HG03095 (cell line): Measurements from ENCODE around the gene EFCAB6.

Source experiments
- ATAC-seq: cut with Tn5 transposase; IDR thresholded peaks from one replicate; pipeline ENCODE4 v1.9.1; 2021; ENCODE audit warnings: moderate library complexity; ENCODE audit not compliant: unreplicated experiment

EFCAB6 gene

DNA sequence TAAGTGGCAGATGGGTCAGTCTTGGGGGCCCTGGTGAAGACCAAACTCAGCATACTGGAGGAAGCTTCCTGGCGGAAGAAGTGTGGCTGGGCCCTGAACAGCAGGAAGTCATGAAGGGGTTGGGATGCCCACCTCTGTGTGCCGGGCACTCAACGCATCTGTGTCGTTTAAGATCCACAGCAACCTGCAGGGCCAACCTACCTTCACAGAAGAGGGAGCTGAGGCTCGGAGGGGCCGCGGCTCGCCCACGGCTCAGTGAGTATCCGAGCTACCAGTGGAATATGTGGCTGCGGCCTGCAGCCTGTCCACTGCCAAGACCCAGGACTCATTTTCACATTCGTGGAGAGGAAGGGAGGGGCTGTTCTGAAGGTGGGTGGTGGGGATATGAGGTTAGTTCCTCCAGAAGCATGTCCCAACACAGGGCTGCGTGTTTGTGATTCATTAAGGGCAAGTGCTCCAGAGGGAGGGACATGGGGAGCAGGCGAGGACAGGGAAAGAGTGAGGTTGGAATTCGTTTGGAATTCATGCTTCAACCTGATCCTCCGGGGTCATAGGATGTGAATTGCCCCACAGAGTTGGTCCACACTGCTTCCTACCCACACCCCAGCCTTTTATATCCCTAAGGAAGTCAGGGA lies 300.7 kb downstream of the EFCAB6 start:
- ATAC-seq: no peak

DNA sequence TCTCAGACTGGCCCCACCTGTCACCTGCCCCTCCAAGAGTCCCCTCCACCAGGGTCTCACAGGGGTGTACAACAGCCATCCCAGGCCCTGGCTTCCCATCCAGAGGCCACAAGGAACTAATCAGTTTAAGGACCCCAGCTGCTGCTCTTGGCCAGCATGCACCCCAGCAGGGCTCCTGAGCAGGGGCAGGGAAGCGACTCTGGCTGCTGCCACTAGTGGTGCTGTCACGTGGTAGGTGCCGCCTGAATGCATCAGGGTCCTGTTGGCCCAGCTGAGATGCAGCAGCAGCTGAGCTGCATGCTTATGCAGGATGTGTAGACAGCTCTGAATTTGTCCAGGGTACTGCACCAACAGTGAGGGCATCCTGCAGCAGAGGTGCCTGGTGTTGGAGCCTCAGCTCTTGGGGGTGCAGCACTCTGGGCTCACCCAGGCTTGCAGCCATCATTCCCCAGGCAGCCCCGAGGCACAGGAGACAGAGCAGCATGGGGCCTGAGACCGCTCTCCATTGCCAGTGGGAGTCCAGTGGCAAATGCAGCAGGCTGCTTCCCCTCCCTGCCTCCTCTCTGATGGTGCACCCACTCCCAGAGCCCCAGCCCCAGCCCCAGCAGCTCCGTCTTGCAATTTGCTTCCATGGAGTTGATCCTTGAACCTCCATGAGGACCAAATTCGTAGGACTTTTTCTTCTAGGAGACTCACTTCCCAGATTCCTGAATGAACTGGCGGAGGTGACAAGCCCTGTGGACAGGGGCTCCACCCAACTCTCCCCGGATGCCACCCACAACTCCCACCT lies 301.6 kb downstream of the EFCAB6 start:
- no peak for ATAC-seq

DNA sequence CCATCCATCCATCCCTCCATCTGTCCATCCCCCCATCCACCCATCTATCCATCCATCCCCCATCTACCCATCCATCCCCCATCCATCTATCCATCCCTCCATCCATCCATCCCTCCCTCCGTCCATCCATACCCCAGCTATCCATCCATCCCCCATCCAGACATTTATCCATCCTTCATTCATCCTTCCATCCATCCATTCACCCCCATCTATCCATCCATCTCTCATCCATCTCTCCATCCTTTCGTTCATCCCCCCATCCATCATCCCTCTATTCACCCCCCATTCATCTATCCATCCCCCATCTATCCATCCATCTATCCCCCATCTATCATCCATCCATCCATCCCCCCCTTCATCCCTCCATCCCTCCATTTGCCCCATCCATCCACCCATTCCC lies 302.8 kb downstream of the EFCAB6 start:
- ATAC-seq: no peak

DNA sequence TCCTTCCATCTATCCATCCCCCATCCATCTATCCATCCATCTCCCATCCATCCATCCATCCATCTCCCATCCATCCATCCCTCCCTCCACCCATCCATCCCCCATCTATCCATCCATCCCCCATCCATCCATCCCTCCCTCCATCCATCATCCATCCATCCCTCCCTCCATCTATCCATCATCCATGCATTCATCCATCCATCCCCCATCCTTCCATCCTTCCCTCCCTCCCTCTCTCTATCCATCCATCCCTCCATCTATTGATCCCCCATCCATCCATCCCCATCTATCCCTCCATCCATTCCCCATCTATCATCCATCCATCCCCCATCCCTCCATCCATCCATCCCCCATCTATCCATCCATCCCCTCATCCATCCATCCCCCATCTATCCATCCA lies 303.6 kb downstream of the EFCAB6 start:
- ATAC-seq: no peak

DNA sequence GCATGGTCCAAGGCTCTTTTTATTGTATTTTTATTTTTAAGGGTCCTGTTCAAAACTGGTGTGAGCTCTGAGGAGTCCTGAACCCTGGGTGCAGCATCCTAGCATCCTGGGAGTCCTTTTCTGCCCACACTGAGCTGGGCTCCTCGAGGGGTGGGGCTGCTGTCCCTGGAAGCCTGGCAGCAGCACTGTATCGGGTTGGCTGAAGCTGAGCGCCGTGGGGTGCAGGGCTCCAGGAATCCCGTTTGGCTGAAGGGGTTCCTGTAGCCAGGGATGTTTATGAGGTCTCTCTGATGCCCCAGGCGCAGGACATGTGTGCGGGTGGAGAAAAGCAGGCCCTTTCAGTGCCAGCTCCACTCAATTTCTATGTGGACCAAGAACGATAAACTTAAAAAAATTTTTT lies 304.9 kb downstream of the EFCAB6 start:
- ATAC-seq: no peak

DNA sequence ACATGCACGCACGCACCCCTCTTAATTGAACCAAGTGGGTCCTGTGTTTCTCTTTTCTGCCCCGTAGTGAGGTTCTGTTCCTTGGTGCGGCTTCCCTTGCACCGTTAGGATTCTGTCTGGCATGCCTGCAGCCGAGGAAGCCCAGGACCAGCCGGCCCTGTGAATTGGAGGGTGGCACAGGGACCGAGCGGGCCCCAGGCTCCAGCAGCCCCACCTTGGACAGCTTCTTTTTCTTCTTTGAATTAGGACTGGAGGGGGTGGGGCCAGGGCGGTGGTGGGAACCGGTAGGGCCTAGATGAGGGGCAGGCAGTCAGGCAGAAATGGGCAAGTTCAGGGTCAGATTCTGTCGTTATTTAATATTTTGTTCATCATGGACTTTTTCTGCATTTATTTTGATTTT lies 305.6 kb downstream of the EFCAB6 start:
- ATAC-seq: no peak

DNA sequence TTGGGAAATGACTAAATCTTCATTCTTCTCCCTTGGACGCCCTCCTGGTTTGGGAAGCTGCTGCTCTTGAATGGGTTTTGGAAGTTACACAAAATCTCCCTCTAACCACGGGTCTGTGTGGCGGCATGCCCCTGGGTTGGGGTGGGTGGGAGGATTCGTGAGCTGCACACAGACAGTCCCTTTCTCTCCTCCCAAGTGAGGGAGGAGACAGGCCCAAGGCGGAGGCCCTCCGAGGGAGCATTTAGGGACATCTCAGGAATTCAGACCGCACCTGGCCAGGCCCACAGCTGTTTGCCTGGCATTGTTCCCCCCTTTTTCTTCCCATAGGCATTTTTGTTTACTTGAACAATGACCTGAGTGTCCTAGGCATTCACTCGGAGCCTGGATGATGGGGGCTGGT lies 306.2 kb downstream of the EFCAB6 start:
- no peak for ATAC-seq

DNA sequence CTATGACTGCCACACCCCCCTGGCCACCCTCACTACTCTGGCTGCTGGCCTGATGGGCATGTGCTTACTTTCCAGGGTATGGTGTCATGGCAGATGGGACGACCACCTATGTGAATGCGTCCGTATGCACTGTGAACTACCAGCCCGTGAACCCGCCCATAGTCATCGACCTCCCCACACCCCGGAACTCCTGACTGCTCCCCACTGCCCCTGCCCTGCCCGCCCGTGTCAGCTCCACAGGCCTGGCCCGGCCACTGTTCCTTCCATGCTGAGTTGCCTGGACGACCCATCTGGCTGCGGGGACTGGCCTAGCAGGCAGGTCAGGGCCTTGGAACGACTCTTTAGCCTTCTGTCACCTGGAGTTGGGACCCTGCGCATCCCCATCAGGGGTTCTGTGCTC lies 306.7 kb downstream of the EFCAB6 start:
- no peak for ATAC-seq

DNA sequence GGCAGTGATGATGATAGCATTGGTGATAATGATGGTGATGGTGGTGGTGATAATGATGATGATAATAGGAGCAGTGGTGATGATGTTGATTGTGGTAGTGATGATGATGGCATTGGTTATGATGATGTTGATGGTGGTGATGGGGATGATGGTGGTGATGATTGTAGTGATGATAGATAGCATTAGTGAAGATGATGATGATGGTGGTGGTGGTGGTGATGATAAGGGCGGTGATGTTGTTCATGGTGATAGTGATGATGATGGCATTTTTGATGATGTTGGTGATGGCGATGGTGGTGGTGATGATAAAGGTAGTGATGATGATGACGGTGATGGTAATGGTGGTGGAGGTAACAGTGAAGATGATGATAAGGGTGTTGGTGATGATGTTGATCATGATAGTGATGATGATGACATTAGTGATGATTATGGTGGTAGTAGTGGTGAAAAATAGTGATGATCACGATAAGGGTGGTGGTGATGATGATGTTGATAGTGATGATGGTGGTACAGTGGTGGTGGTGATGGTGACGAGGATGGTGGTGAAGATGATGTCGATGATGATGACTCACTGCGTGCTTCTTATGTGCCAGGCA lies 307.3 kb downstream of the EFCAB6 start:
- ATAC-seq: no peak

DNA sequence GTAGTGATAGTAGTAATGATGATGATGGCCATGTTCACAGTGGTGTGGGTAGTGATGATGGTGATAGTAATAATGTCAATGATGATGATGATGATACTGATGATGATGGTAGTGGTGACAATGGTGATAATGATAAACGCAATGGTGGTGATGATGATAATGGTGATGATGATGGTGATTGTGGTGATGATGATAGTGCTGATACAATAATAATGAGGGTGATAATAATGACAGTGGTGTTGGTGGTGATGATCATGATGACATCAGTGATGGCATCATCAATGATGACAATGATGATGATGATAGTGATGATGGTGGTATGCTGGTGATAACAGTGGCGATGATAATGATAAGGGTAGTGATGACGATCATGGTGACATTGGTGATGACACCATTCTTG lies 308.0 kb downstream of the EFCAB6 start:
- no peak for ATAC-seq

DNA sequence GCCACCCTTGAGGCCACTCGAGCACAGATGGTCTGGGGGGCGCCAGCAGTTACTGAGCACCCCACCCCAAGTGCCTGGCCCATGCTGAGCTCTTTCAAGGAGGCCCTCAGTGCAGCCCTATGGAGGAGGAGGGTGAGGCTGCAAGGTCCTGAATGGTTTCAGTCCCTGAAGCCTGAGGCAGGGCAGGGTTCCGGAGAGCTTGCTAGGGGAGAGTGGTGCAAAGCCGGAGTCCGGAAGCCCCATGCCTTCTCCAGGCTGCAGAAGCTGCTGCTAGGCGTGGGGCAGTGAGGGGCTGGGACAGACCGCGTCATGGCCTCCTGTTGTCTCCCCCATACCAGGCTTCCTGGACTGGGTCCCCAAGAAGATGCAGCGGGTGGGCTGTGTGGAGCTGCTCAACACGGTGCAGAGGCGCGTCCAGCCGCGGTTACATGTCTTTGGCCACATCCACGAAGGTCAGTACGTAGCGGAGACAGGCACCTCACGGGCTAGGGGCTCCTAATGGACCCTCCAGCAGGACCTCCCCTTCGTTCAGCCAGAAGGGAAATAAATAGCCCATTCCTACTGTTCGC lies 309.7 kb downstream of the EFCAB6 start:
- ATAC-seq: no peak

DNA sequence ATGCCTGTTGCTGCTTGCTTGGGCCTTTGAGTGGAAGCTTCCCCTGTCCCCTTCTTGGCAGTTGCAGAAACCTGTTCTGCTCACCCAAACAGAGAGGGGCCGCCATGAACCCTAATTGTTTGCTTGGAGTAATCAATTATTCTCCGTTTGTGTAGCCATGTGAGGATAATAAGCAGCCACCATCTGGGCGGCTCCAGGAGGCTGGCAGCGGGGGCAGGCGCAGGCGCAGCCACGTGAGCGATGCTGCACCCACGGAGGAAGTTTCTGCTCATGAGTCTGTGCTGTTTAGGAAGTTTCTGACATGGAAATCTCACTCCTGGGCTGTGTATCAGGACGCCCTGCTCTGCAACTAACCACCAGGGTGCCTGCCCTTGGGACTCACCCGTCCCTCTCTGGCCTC lies 310.2 kb downstream of the EFCAB6 start:
- no peak for ATAC-seq

DNA sequence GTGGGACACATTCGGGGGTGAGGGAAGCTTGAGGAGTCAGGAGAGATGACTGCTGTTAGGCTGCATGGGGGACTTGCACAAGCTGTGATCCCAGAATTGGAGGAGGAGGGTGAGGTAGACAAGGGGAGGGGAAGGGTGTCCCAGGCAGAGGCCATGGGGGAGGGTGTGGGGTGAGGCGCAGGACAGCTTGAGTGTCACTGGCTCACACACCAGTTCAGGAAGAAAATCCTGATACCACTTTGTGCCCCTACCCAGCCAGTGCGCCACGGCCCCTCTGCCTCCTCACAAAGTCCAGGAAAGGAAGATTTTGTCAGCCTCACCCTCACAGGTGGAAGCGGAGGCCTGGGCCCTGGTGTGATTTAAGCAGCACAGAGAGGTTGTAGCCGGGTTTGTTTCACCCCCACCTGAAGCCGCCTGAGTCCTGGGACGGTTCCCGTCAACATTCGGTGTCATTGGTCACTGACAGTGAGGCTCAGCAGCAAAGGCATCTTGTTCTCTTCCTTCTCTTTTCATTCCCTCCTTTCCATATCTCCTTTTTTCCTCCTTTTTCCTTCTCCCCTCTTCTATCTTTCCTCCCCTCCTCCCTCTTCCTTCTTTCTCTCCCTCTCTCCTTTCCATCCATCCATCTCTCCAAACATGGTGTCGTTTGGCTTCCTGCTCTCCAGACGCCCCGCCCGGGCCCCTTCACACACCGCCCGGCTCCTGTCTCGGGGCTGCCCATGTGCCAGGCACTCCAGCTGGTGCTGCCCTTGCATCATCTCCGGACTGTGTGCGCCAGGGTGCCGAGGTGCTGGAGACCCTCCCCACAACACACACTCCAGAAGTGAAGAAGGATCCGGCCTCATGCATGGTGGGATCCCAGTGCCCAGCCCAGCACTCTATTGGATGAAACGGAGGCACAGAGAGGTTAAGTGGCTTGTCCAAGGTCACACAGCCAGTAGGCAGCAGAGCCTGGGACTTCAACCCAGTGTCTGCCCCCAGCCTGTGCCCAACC lies 311.0 kb downstream of the EFCAB6 start:
- no peak for ATAC-seq

DNA sequence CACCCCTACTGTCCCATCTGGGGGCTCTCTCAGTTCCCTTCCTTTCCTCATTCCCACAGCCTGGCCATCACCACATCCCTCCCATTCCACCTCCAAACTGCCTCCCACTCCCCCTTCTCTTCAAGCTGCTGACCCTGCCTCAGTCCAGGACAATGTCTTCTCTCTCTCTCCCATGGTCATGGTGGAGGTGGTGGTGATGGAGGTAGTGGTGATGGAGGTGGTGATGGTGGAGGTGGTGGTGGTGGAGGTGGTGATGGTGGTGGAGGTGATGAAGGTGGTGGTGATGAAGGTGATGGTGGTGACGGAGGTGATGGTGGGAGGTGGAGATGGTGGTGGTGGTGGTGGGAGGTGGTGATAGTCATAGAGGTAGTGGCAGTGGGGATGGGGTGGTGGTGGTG lies 313.2 kb downstream of the EFCAB6 start:
- ATAC-seq: no peak

DNA sequence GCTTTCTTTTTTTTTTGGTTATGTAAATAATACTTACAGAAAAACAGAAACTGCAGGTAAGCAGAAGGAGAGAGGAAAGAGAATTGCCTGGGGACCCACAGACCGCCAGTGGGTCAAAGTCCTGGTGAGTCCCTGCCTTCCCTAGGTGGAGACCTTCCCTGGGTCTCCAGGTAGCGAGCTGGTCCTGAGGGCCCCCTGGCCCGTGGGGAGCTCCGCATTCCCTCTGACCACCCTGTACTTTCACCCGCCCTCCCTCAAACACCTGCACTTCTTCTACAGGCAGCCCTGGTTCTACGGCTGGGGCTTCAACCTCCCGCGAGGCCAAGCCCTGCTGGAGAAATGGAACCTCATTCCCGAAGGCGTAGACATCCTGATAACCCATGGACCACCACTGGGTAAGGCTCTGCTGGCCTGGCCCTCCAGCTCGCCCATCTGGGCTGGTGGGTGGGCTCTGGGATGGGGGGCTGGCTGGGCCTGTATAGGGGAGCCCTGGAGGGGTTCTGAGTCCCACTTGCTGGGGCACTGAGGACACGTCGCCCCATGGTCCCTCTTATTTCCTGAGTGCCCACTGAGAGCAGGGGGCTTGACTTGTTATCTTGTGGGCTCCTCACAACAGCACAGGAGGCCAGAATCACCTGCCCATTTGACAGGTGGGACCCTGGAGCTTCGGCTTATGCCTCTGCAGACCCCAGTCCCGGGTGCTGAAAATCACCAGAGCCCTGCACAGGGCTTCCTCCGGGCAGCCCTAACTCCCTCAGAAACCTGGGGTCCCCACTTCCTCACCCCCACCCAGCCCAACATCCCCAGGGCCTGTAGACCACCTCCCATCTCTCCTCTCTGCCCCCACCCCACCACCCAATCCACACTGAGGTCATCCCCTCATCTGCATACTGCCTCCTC lies 313.9 kb downstream of the EFCAB6 start:
- no peak for ATAC-seq

DNA sequence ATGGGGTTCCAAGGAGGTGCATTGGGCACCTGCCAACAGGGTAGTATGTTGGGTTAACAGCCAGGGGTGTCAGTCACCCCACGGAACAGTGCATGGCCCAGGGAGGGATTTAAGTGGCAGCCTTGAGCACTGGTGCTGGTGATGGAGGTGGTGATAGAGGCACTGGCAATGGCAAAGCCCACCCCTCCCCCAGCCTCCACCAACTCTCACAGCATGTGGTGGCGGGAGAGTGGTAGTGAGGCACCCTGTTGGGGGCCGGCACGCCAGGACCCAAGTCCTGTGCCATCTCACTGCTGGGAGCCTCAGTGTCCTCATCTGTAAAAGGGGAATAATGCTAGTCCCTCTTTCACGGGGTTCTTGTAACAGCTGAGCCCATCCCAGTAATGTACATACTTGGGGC lies 318.8 kb downstream of the EFCAB6 start:
- ATAC-seq: no peak

DNA sequence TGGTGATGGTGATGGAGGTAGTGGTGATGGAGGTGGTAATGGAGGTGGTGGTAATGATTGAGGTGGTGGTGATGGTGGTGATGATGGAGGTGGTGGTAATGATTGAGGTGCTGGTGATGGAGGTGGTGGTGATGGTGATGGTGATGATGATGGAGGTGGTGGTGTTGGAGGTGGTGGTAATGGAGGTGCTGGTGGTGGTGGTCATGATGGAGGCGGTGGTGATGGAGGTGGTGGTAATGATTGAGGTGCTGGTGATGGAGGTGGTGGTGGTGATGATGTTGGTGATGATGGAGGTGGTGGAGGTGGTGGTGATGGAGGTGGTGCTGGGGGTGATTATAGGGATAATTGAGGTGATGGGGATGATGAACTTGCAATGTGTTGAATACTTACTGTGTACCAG lies 320.4 kb downstream of the EFCAB6 start:
- ATAC-seq: no peak

DNA sequence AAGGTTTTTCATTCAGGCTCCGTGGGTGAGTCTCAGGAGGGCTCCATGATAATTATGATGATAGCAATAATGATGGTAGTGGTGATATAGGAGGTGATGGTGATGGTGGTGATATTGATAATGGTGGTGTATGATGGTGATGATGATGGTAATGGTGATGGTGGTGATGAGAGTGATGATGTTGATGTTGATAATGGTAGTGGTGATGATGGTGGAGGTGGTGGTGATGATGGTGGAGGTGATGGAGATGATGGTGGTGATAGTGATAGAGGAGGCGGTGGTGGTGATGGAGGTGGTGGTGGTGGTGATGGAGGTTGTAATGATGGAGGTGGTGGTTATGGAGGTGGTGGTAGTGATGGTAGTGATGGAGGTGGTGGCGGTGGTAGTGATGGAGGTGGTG lies 320.9 kb downstream of the EFCAB6 start:
- no peak for ATAC-seq

DNA sequence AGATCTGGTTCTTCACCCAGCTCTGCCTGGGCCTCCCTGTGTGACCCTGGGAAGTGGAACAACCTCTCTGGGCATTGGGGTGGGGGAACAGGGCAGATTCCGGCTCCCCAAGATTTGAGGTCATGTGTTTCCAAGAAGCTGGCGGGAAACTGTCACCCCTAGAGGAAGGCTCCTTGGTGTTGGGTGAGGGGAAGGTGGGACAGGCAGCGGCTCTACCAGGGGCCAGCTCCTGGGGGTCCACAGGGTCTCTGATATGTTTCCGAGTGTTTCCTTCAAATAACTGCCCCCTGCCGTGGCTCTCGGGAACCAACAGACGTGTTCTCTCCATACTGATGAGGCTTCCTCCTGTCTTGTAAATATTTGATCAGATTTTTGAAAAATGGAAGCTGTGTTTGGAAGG lies 321.8 kb downstream of the EFCAB6 start:
- ATAC-seq: no peak

DNA sequence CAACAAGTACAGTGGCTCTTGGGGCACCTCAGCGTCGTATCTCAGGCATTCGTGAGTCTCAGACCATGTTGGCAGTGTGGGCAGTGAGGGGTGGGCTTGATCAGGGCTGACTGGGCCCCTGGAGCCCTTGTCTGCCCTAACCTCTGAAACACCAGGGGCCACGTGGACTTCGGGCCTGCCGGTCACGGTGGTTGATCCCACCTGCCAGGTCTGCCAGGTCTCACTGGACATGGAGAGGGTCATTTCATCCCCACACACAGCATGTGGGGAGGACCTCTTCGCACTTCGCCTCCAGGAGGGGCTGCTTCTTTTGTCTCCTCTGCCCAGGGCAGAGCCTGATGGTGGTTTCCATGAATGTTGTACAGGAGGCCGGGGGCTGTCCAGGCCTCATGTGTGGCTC lies 323.2 kb downstream of the EFCAB6 start:
- ATAC-seq: no peak
